IMR-90 (cell line): ENCODE data around the gene USP17L30. TPM values are rescaled to one million over a fixed set of nuclear protein-coding genes. Genes with fewer than 3 reads are reported as not detected.
"Not testable (repeated sequence)": the region's sequence is repeated elsewhere in the genome, so short reads cannot be mapped to it uniquely, and the experiment has no call there.

Experiments used
- ATAC-seq: fragments of 200-7000 bp; cut with Tn5 transposase; 2 replicates; pipeline ENCODE4 v1.9.1; 2020; ENCODE audit warnings: low read depth, mild to moderate bottlenecking, moderate library complexity
- BruUV-seq: library from RNA; stranded (reverse); fragments of 400-500 nt; replicated peaks from 2 replicates; lab custom pipeline; 2021; lab: Mats Ljungman, UMichigan
- CTCF ChIA-PET: fragments of 300-600 bp; formaldehyde crosslinking; extraction: SDS; loops from one replicate; lab custom pipeline; 2021; ENCODE audit warnings: antibody characterized with exemption; lab: Yijun Ruan, JAX
- POLR2A ChIA-PET: fragments of 300-600 bp; sonication (Branson Sonifier 250); formaldehyde crosslinking; loops from one replicate; lab custom pipeline; 2022; ENCODE audit warnings: antibody characterized with exemption; ENCODE audit not compliant: unreplicated experiment; lab: Charles Lee
- DNase-seq: peaks from one replicate; pipeline ENCODE4 v3.0.0; 2013
- H2AFZ ChIP-seq: replicated peaks from 2 replicates; pipeline ENCODE3; 2013; ENCODE audit warnings: low read length, mild to moderate bottlenecking; ENCODE audit not compliant: poor library complexity
- H2AK5ac ChIP-seq: 2 replicates; pipeline ENCODE4 v1.6.1; 2013; ENCODE audit warnings: low read depth, low read length, inconsistent platforms
- H2AK9ac ChIP-seq: replicated peaks from 2 replicates; pipeline ENCODE3; 2013; ENCODE audit warnings: mild to moderate bottlenecking, low read depth, low read length, moderate library complexity; ENCODE audit not compliant: poor library complexity
- H2BK120ac ChIP-seq: 2 replicates; pipeline ENCODE4 v1.6.1; 2013; ENCODE audit warnings: low read depth, low read length, inconsistent platforms
- H2BK15ac ChIP-seq: 3 replicates; pipeline ENCODE4 v1.6.1; 2013; ENCODE audit warnings: low read depth, low read length, inconsistent platforms
- H2BK20ac ChIP-seq: 2 replicates; pipeline ENCODE4 v1.6.1; 2013; ENCODE audit warnings: low read depth, mild to moderate bottlenecking, inconsistent platforms, low read length, moderate library complexity
- H2BK5ac ChIP-seq: 2 replicates; pipeline ENCODE4 v1.6.1; 2013; ENCODE audit warnings: mild to moderate bottlenecking, low read depth, low read length, inconsistent platforms; ENCODE audit not compliant: poor library complexity, severe bottlenecking
- H3K14ac ChIP-seq: replicated peaks from 2 replicates; pipeline ENCODE4 v1.6.1; 2013; ENCODE audit warnings: low read depth, low read length, inconsistent platforms
- H3K18ac ChIP-seq: 2 replicates; pipeline ENCODE4 v1.6.1; 2013; ENCODE audit warnings: low read depth, low read length, control low read depth
- H3K23ac ChIP-seq: 2 replicates; pipeline ENCODE4 v1.6.1; 2013; ENCODE audit warnings: low read depth, low read length, inconsistent platforms
- H3K27ac ChIP-seq: 2 replicates; pipeline ENCODE4 v1.5.1; 2013; ENCODE audit warnings: mild to moderate bottlenecking, control low read depth, low read length; ENCODE audit not compliant: insufficient read depth
- H3K27me3 ChIP-seq: 2 replicates; pipeline ENCODE4 v1.6.1; 2013; ENCODE audit warnings: low read length; ENCODE audit not compliant: control insufficient read depth, insufficient read depth
- H3K36me3 ChIP-seq: 2 replicates; pipeline ENCODE4 v1.6.1; 2013; ENCODE audit warnings: low read length, mixed read lengths; ENCODE audit not compliant: control insufficient read depth, insufficient read depth
- H3K4ac ChIP-seq: 2 replicates; pipeline ENCODE4 v1.6.1; 2013; ENCODE audit warnings: low read depth, low read length, inconsistent platforms
- H3K4me1 ChIP-seq: 2 replicates; pipeline ENCODE4 v1.6.1; 2013; ENCODE audit warnings: low read length, mixed read lengths; ENCODE audit not compliant: control insufficient read depth, insufficient read depth
- H3K4me2 ChIP-seq: 2 replicates; pipeline ENCODE4 v1.6.1; 2013; ENCODE audit warnings: low read depth, mild to moderate bottlenecking, control low read depth, low read length, moderate library complexity
- H3K4me3 ChIP-seq: 2 replicates; pipeline ENCODE4 v1.5.1; 2013; ENCODE audit warnings: low read depth, mild to moderate bottlenecking, control low read depth, low read length, moderate library complexity; ENCODE audit not compliant: insufficient read depth
- H3K56ac ChIP-seq: 2 replicates; pipeline ENCODE4 v1.6.1; 2013; ENCODE audit warnings: low read length, inconsistent platforms; ENCODE audit not compliant: insufficient read depth; ENCODE audit errors: extremely low read depth
- H3K79me1 ChIP-seq, 2 experiments: 2 replicates each; pipeline ENCODE4 v1.6.1; 2013; ENCODE audit warnings: low read length in 2 of 2, inconsistent platforms in 1 of 2, low read depth in 1 of 2
- H3K9ac ChIP-seq: 2 replicates; pipeline ENCODE4 v1.6.1; 2013; ENCODE audit warnings: low read depth, low read length, control low read depth
- H3K9me1 ChIP-seq: 2 replicates; pipeline ENCODE4 v1.6.1; 2013; ENCODE audit warnings: low read length, inconsistent platforms; ENCODE audit not compliant: insufficient read depth
- H3K9me3 ChIP-seq: 2 replicates; pipeline ENCODE4 v1.6.1; 2013; ENCODE audit warnings: low read length; ENCODE audit not compliant: control insufficient read depth, insufficient read depth
- H4K20me1 ChIP-seq: 2 replicates; pipeline ENCODE4 v1.6.1; 2013; ENCODE audit warnings: low read length, inconsistent platforms; ENCODE audit not compliant: insufficient read depth
- H4K5ac ChIP-seq: 2 replicates; pipeline ENCODE4 v1.6.1; 2013; ENCODE audit warnings: mild to moderate bottlenecking, low read depth, low read length, control low read depth
- H4K8ac ChIP-seq, 2 experiments: 2 replicates each; pipeline ENCODE4 v1.6.1; 2013; ENCODE audit warnings: low read depth in 2 of 2, low read length in 2 of 2, control low read depth in 1 of 2, inconsistent platforms in 1 of 2
- H4K91ac ChIP-seq: 2 replicates; pipeline ENCODE4 v1.6.1; 2013; ENCODE audit warnings: low read depth, low read length, inconsistent platforms; ENCODE audit not compliant: insufficient read depth
- WGBS, 2 experiments: methylation state at CpG; one replicate each; pipeline versions ENCODE4 v1.1.5 to v1.1.7; 2013; ENCODE audit warnings: missing lambda C conversion rate in 2 of 2; ENCODE audit not compliant: insufficient read length in 1 of 2; ENCODE audit errors: extremely low coverage in 2 of 2; 5-methylcytosine and 5-hydroxymethylcytosine counted together
- dilution Hi-C: fragments of 300-500 bp; cut with HindIII; formaldehyde crosslinking; loops from one replicate; pipeline ENCODE4 v1.14.3; 2018; ENCODE audit warnings: low sequenced_read_pairs; ENCODE audit not compliant: unreplicated experiment
- in situ Hi-C: fragments of 300-500 bp; cut with MboI; formaldehyde crosslinking; loops from 3 replicates; pipeline ENCODE4 v1.14.3; 2019; ENCODE audit warnings: low sequenced_read_pairs, inconsistent platforms, mixed read lengths
- intact Hi-C: fragments of 100-400 bp; cut with micrococcal nuclease; formaldehyde crosslinking; loops from 2 replicates; pipeline ENCODE4 v1.10.0; 2022
- polyA plus RNA-seq, 3 experiments: library from polyadenylated mRNA; depleted of rRNA; stranded (reverse); fragments of >200 nt; gene quantifications; 2 replicates each; pipeline ENCODE4 v1.2.3, GENCODE V29; 2012; ENCODE audit warnings: low replicate concordance in 1 of 3
- total RNA-seq: library from RNA; depleted of rRNA; stranded (reverse); fragments of >200 nt; gene quantifications from 2 replicates; pipeline ENCODE4 v1.2.3, GENCODE V29; 2012

The USP17L30 gene
- total and polyA plus RNA-seq, 2 of the 4 experiments (the other 2 are of a cell fraction): not detected

DNA sequence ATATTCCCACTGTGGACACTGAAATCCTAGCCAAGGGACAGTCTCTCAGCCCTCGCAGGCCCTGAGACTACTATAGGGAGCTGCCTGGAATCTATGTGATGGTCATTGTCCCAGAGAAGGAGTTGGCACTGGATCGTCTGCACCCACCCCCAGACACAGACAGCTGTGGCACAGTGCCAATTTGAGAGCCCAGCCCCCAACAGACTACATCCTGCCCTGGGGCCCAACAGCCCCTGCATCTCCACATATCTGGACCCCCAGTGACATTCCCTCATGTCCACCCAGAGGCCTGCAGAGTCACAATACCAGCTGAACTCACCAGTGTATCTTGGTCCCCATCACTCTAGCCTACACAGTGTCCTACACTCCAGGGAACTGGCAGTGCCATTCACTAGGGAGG, 42.8 kb downstream of the USP17L30 start:
- H3K27ac ChIP-seq, H3K4ac ChIP-seq, H2BK15ac ChIP-seq, H2BK5ac ChIP-seq, H2AFZ ChIP-seq, H3K56ac ChIP-seq, H2AK9ac ChIP-seq, dilution Hi-C loops, BruUV-seq, H2AK5ac ChIP-seq, POLR2A ChIA-PET, H4K8ac ChIP-seq, H3K4me3 ChIP-seq, H3K18ac ChIP-seq, H4K5ac ChIP-seq, H3K23ac ChIP-seq, H2BK20ac ChIP-seq, in situ Hi-C loops, H3K9me1 ChIP-seq, DNase-seq, CTCF ChIA-PET, H3K14ac ChIP-seq, H4K91ac ChIP-seq, H3K4me1 ChIP-seq, H3K79me1 ChIP-seq, H3K4me2 ChIP-seq, H3K36me3 ChIP-seq, H3K9ac ChIP-seq, H3K27me3 ChIP-seq, ATAC-seq, intact Hi-C loops, H3K9me3 ChIP-seq, H2BK120ac ChIP-seq, H4K20me1 ChIP-seq: not testable (repeated sequence)
- no CpG with 5 or more reads among the region's 2 CpGs for WGBS, 2 experiments

DNA sequence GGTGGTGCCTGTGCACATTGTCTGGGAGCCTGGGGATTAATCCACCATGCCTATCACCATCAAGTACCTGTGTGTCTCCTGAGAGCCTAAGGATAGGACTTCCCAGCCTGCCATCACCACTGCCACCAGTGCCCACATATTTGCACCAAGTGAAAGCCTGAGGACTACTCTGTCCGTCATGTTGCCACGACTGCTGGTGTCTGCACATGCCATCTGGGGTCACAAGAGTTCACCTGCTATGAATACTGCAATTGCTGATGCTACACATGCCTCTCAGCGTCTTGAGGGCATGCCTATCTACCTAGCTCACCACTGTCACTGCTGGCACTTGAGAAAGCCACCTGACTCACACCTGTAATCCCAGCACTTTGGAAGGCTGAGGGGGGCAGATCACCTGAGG, 43.6 kb downstream of the USP17L30 start:
- BruUV-seq: not testable (repeated sequence)

More for the DNA sequence above, 43.6 kb downstream of the USP17L30 start:
- H3K9me1 ChIP-seq, H3K14ac ChIP-seq, H3K4me2 ChIP-seq, CTCF ChIA-PET, POLR2A ChIA-PET, H2AK9ac ChIP-seq, H2AFZ ChIP-seq, dilution Hi-C loops, H3K27ac ChIP-seq, H3K4me3 ChIP-seq, H3K9me3 ChIP-seq, H2AK5ac ChIP-seq, H2BK120ac ChIP-seq, H3K27me3 ChIP-seq, H3K36me3 ChIP-seq, H4K91ac ChIP-seq, H2BK5ac ChIP-seq, H3K4ac ChIP-seq, H3K23ac ChIP-seq, H3K9ac ChIP-seq, ATAC-seq, H4K20me1 ChIP-seq, H2BK15ac ChIP-seq, H2BK20ac ChIP-seq, in situ Hi-C loops, H3K56ac ChIP-seq, intact Hi-C loops, H3K18ac ChIP-seq, H3K79me1 ChIP-seq, H3K4me1 ChIP-seq, DNase-seq, H4K5ac ChIP-seq, H4K8ac ChIP-seq: not testable (repeated sequence)
- WGBS, 2 experiments: no CpG with 5 or more reads among the region's 3 CpGs
